T-helper 2 cell (primary cell): Measurements from ENCODE around the gene FOSB.
"Not testable (repeated sequence)": the region's sequence is repeated elsewhere in the genome, so short reads cannot be mapped to it uniquely, and the experiment has no call there.

Experiments used
- DNase-seq, 5 experiments: peaks; one replicate each; pipeline versions ENCODE4 v3.0.0 to v3.0.0-alpha.2; 2012 to 2022
- total RNA-seq, 2 donors: gene quantifications; one replicate each; lab custom pipeline; 2026; lab: John Stamatoyannopoulos, UW

The FOSB gene
- total RNA-seq, result 3,678 to 3,718 reads per million in 2 donors

- DNase-seq, result peak; percentile 88 to 96 (median 94)
Observed at GRCh38 chr19:45467456-45468158, at the start of gene FOSB. FOSB (plus strand) TSS chr19:45467996; CDS start chr19:45468587, 591 bp downstream.

DNA sequence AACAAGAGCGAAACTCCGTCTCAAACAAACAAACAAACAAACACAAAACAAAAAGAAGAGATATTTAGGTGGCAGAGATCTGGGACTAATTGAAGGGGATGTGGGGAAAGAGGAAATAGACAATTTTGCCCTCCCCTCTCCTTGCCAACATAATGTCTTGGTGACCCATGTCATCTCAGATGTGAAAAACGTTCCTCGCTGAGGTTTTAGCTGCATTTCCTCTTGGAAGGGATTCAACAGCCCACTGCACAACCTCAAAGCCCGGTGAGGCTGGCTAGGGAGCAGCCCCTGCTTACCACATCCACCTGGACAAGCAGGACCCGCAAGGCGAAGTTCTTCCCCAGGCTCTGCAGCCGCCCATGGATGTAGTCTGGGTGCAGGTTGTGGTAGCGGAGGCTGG, 49.0 kb upstream of the FOSB start:
- no peak for DNase-seq

GRCh38 chr19:45419396-45419795, 48.4 kb upstream of the FOSB start:
- DNase-seq, result peak in 1 of 5 experiments; percentile 54

- DNase-seq, result no peak
Observed at GRCh38 chr19:45419895-45420294, 47.9 kb upstream of the FOSB start.

- DNase-seq, result no peak
Observed at GRCh38 chr19:45420356-45420755, 47.4 kb upstream of the FOSB start.

DNA sequence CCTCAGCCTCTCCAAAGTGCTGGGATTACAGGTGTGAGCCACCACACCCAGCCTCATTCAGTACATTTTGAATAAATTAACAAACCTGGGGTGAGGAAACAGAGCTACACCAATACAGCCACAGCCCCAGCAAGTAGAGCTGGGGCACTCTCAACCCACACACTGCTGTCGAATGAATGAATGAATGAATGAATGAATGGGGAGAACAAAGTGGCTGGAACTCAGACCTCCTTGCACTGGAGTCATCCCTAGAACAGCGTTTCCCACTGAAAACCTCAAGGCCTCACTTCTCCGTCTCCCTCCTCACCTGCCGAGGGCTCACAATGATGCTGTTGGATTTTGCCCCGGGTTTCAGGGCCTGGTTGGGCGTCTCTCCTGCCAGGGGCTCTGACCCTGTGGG, 46.9 kb upstream of the FOSB start:
- no peak for DNase-seq

- DNase-seq, result no peak
Observed at GRCh38 chr19:45421947-45422498, 45.8 kb upstream of the FOSB start.

GRCh38 chr19:45423033-45423588, 44.7 kb upstream of the FOSB start:
- DNase-seq, result peak in 3 of 5 experiments; percentile 67 to 82 (median 70)

- peak in 3 of 5 experiments; percentile 44 to 91 (median 65) for DNase-seq
Observed at GRCh38 chr19:45423589-45424190, 44.1 kb upstream of the FOSB start, which contains the start of gene ERCC1. ERCC1 (minus strand) TSS chr19:45423917; CDS start chr19:45423374, 543 bp downstream.

GRCh38 chr19:45424191-45425058, 43.4 kb upstream of the FOSB start:
- peak in 1 of 5 experiments; percentile 44 for DNase-seq

DNA sequence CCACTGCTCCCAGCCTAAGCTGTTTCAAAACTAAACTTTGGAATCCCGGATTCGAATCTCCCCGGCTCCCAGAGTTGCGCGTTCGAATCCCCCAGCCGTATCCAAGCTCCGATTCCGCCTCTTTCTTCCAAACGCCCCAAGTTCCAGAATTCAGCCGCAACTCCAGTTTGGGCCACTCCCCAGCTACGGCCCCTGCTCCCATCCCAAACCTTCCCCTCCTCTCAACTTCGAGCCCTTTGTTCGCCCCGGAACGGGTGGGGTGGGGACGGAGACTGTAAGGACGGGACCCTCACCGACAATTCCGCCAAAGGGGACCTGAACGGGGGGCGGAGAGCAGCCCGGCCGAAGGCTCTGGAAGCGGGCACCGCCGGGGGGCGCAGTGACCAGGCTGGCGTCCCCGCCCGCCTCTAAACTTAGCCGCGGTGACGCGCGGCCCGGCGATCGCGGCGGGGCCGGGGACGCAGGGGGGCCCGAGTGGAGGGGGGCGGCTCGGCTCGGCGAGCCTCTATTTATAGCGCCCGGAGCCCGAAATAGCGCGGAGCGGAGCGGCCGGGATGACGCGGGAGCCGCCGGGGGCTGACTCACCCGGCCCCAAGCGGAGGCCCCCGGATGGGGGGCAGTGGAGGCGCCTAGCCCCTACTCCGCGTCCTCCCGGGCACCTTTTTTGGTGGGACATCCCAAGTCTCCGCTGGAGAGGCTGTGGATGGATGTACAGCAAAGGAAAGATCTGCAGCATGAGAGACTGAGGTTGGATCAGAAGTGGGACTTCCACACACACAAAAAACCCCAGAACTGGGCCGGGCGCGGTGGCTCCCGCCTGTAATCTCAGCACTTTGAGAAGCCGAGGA, 39.2 kb upstream of the FOSB start:
- DNase-seq, result no peak

DNA sequence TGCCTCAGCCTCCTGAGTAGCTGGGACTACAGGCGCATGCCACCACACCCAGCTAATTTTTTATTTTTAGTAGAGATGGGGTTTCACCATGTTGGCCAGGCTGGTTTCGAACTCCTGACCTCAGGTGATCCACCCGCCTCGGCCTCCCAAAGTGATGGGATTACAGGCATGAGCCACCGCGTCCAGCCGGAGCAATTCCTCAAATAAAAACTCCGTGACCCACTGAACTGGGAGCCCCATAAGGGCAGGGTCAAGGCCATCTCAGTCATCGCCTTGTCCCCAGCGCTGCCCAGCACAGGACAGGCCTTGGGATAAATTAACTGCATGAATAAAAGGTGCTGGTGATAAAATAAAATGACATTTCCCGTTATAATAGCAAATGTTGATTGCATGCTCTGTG, 37.9 kb upstream of the FOSB start:
- not testable (repeated sequence) for DNase-seq

GRCh38 chr19:45431008-45431407, 36.8 kb upstream of the FOSB start:
- DNase-seq, result not testable (repeated sequence)

GRCh38 chr19:45432543-45432942, 35.3 kb upstream of the FOSB start:
- DNase-seq, result not testable (repeated sequence)

- DNase-seq, result no peak
Observed at GRCh38 chr19:45437328-45437727, 30.5 kb upstream of the FOSB start.

DNA sequence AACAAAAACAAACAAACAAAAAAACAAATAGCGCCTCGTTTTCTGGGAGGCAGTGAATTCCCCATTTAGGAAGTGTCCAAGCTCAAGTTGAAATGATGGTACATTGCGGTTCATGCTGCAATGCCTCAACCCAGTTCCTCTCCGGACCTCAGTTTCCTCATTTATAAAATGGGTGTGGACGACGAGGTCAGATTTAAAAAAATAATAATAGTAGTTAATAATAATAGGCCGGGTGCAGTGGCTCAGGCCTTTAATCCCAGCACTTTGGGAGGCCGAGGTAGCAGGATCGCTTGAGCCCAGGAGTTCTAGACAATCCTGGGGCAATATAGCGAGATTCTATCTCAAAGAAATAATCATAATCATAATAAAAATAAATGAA, 28.6 kb upstream of the FOSB start:
- DNase-seq, result no peak

DNA sequence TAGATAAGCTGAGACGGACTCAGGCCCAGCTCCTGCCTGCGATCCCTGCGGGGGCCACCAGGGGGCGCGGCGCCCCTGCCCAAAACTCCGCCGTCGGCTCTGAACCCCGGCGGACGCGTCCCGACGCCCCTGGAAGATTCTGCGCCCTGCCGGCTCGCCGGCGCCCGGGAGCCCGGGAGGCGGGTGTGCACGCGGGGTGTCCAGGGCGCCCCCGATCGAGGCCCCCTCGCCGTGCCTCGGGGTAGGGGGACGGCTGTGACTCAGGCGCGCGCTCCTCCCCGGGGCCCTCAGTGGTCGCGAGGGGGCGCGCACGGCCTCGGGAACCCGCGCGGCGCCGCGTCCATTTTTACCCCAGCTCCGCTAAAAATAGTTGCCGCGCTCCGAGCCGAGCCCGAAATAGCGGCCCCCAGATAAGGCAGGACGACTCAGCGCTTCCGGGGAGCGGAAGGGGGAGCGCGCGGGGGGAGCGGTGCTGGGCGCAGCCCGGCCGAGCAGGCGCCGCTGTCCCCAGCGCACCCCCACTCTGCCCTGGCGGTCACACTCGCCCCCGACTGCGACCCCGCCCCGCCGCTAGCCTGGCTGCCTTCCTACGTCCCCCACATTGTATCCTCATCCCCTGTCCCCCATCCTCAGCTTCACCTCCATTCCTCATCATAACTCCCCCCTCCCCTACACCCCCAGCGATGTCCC, 28.1 kb upstream of the FOSB start:
- DNase-seq, result peak; percentile 72 to 87 (median 77)

DNA sequence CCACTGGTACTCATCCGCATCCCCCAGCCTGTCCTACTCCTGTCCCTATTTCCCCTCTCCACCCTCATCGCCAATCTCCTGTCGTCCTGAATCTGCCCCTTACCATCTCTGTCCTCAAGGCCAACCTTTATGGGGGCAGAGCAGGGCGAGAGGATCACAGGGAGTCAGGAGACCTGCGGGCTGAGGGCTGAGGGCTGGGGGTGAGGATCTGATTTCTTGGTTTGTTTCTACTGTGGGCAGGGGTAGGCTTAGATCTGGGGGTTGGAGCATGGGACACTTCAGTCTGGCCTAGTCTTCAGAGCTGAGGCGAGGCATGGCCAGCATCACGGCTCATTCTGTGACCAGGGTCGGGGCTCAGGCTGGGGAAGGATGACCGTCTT, 27.5 kb upstream of the FOSB start:
- no peak for DNase-seq

- no peak for DNase-seq
Observed at GRCh38 chr19:45440873-45441654, 26.7 kb upstream of the FOSB start.

- DNase-seq, result no peak
Observed at GRCh38 chr19:45442408-45442777, 25.4 kb upstream of the FOSB start.
